Right lobe of liver (tissue), 6 donors: Measurements from ENCODE around the gene CBX6. TPM values are rescaled to one million over a fixed set of nuclear protein-coding genes. Genes with fewer than 3 reads are reported as not detected.

ENCODE experiments used
- ATAC-seq, 4 donors: fragments of 200-7000 bp; cut with Tn5 transposase; one replicate each; pipeline ENCODE4 v1.9.1; 2020; ENCODE audit warnings: mild to moderate bottlenecking in 4 of 4, moderate library complexity in 4 of 4
- DNase-seq, 3 donors: peaks; one replicate each; pipeline ENCODE4 v3.0.0-alpha.2; 2020
- H3K27ac ChIP-seq, 3 donors: fragments of 200-600 bp; one replicate each; pipeline ENCODE4 v1.8.0; 2022
- H3K27me3 ChIP-seq, 2 donors: fragments of 200-600 bp; one replicate each; pipeline ENCODE4 v1.8.0; 2022
- H3K36me3 ChIP-seq, 4 donors: fragments of 200-600 bp; sonication (generic) in 1 of 4; one replicate each; pipeline versions ENCODE4 v1.5.1 to v1.8.0; 2017 to 2022; ENCODE audit warnings: control low read depth in 1 of 4
- H3K4me1 ChIP-seq, 4 donors: fragments of 200-600 bp; sonication (generic) in 1 of 4; one replicate each; pipeline versions ENCODE4 v1.5.1 to v1.8.0; 2017 to 2022; ENCODE audit warnings: control low read depth in 1 of 4
- H3K4me3 ChIP-seq, 3 donors: fragments of 200-600 bp; one replicate each; pipeline ENCODE4 v1.8.0; 2022
- H3K9me3 ChIP-seq, 4 donors: fragments of 200-600 bp; sonication (generic) in 1 of 4; one replicate each; pipeline versions ENCODE4 v1.5.1 to v1.8.0; 2017 to 2022; ENCODE audit warnings: control low read depth in 1 of 4
- CTCF ChIP-seq, 4 donors: fragments of 200-600 bp in 3 of 4; fragments of 450-650 bp in 1 of 4; IDR thresholded peaks; one replicate each; pipeline versions ENCODE4 v1.5.1 to v1.8.0; 2016 to 2022; ENCODE audit warnings: antibody characterized with exemption in 4 of 4, mild to moderate bottlenecking in 2 of 4
- POLR2A ChIP-seq: fragments of 450-650 bp; IDR thresholded peaks from one replicate; pipeline ENCODE4 v1.6.1; 2017; ENCODE audit warnings: antibody characterized with exemption, mild to moderate bottlenecking
- WGBS: methylation state at CpG from one replicate; pipeline ENCODE4 v1.1.6; 2018; ENCODE audit warnings: low coverage, low lambda C conversion rate; ENCODE audit not compliant: insufficient coverage; ENCODE audit errors: missing lambda C conversion rate; 5-methylcytosine and 5-hydroxymethylcytosine counted together
- intact Hi-C, 2 donors: fragments of 100-400 bp; cut with DNase I; formaldehyde crosslinking; loops; one replicate each; pipeline versions ENCODE4 v1.11.2 to v1.14.1; 2022
- total RNA-seq, 6 experiments: library from RNA; depleted of rRNA in 2 of 6; stranded (reverse); fragments of >200 nt in 2 of 6; fragmentation: NEBNext Ultra II Directional in 3 of 6; extraction: Animal tissue kit (Norgen Biotek cat#: 25700) in 3 of 6; gene quantifications; one replicate each; pipeline versions ENCODE4 v1.1.0 to v1.2.4, GENCODE V29; 2016 to 2023
- donor health status: DM: no; HTN: yes; CAD: no.
- donor health status: DM: no; HTN: no; CAD: no.
- donor health status: DM: no; HTN: no; CAD: no.
- donor health status: DM: no; HTN: yes; CAD: no.
- donor health status: DM: no; HTN: yes; CAD: no.

The CBX6 gene
- total RNA-seq, 6 experiments from 2014 or later: 7.8 to 22.5 (median 12.1) TPM

GRCh38 chr22:38900677-38901076 lies 28.7 kb upstream of the CBX6 start:
- 19% methylated on average over 5 of the region's 5 CpGs for WGBS
- no peak for DNase-seq
- H3K27me3 ChIP-seq: peaks cover 0 to 11% of the 10 kb centered on the region in 2 donors
- no peak overlapping the region for H3K4me3 ChIP-seq
- no peaks in the 10 kb centered on the region for H3K36me3 ChIP-seq
- H3K27ac ChIP-seq: no peak overlapping the region
- no peaks in the 10 kb centered on the region for H3K4me1 ChIP-seq
- ATAC-seq: no peak
- intact Hi-C loops: no loop called here
- TF ChIP-seq POLR2A (no peak), CTCF (IDR thresholded peaks at IDR 0.05) (no peak)
- no peaks in the 10 kb centered on the region for H3K9me3 ChIP-seq

GRCh38 chr22:38891256-38891655 lies 19.2 kb upstream of the CBX6 start:
- intact Hi-C loops: no loop called here
- H3K27me3 ChIP-seq: no peaks in the 10 kb centered on the region
- 47% methylated on average over 8 of the region's 9 CpGs for WGBS
- no peaks in the 10 kb centered on the region for H3K4me1 ChIP-seq
- no peak overlapping the region for H3K4me3 ChIP-seq
- H3K36me3 ChIP-seq: no peaks in the 10 kb centered on the region
- no peak for TF ChIP-seq CTCF (IDR thresholded peaks at IDR 0.05)
- TF ChIP-seq POLR2A: no peak
- H3K27ac ChIP-seq: no peak overlapping the region
- no peaks in the 10 kb centered on the region for H3K9me3 ChIP-seq
- DNase-seq: no peak
- ATAC-seq: no peak

- Histone ChIP-seq H3K36me3 (no peaks in the 10 kb centered on the region), H3K4me1 (no peaks in the 10 kb centered on the region), H3K9me3 (no peaks in the 10 kb centered on the region), H3K4me3 (no peak overlapping the region), H3K27me3 (no peaks in the 10 kb centered on the region), H3K27ac (no peak overlapping the region)
- ATAC-seq: no peak
- DNase-seq: no peak
- intact Hi-C loops: no loop called here
- TF ChIP-seq POLR2A (no peak), CTCF (IDR thresholded peaks at IDR 0.05) (no peak)
- 72% methylated on average over 4 of the region's 5 CpGs for WGBS
These were observed 18.4 kb upstream of the CBX6 start for GRCh38 chr22:38890377-38890776.

- Histone ChIP-seq H3K27ac (no peak overlapping the region), H3K4me3 (no peak overlapping the region), H3K9me3 (no peaks in the 10 kb centered on the region), H3K27me3 (no peaks in the 10 kb centered on the region), H3K36me3 (no peaks in the 10 kb centered on the region), H3K4me1 (peaks cover 0 to 3% (median 0%) of the 10 kb centered on the region in 4 donors)
- no peak for ATAC-seq
- WGBS: 63% methylated on average over 5 of the region's 5 CpGs
- TF ChIP-seq POLR2A (no peak), CTCF (IDR thresholded peaks at IDR 0.05) (no peak)
- DNase-seq: no peak
- intact Hi-C loops: no loop called here
These were observed 14.3 kb upstream of the CBX6 start for GRCh38 chr22:38886333-38886732.
